A673 (cell line): ENCODE data around the gene UCP3. TPM values are rescaled to one million over a fixed set of nuclear protein-coding genes. Genes with fewer than 3 reads are reported as not detected.

Source experiments
- BruUV-seq: library from RNA; stranded (reverse); fragments of 400-500 nt; replicated peaks from 2 replicates; lab custom pipeline; 2021; lab: Mats Ljungman, UMichigan
- CTCF ChIA-PET: fragments of 300-600 bp; sonication (Branson Sonifier 250); formaldehyde crosslinking; loops from one replicate; lab custom pipeline; 2022; ENCODE audit warnings: antibody characterized with exemption; lab: Charles Lee
- POLR2A ChIA-PET: fragments of 300-600 bp; sonication (Branson Sonifier 250); formaldehyde crosslinking; loops from one replicate; lab custom pipeline; 2022; ENCODE audit warnings: antibody characterized with exemption; ENCODE audit not compliant: low non-redundant PET; lab: Charles Lee
- DNase-seq: peaks from one replicate; pipeline ENCODE4 v3.0.0-alpha.2; 2015; ENCODE audit warnings: low spot score
- H3K27ac ChIP-seq: fragments of 200-600 bp; sonication (generic); 2 replicates; pipeline ENCODE4 v1.5.1; 2016; ENCODE audit warnings: mixed run types, low read depth, mild to moderate bottlenecking, mixed read lengths, antibody characterized with exemption, low read length; ENCODE audit not compliant: poor library complexity, severe bottlenecking
- H3K27me3 ChIP-seq: fragments of 200-600 bp; sonication (generic); replicated peaks from 2 replicates; pipeline ENCODE4 v1.6.1; 2017; ENCODE audit warnings: mixed run types, low read depth, mild to moderate bottlenecking, mixed read lengths, antibody characterized with exemption, low read length; ENCODE audit not compliant: insufficient read depth, poor library complexity
- H3K36me3 ChIP-seq: fragments of 200-600 bp; sonication (generic); 2 replicates; pipeline ENCODE4 v1.6.1; 2016; ENCODE audit warnings: mixed run types, mild to moderate bottlenecking, mixed read lengths, antibody characterized with exemption, low read length; ENCODE audit not compliant: insufficient read depth, poor library complexity, severe bottlenecking
- H3K4me1 ChIP-seq: fragments of 200-600 bp; sonication (generic); 2 replicates; pipeline ENCODE4 v1.6.1; 2017; ENCODE audit warnings: mixed run types, mild to moderate bottlenecking, mixed read lengths, antibody characterized with exemption, low read length; ENCODE audit not compliant: insufficient read depth, poor library complexity, severe bottlenecking
- H3K4me3 ChIP-seq: fragments of 200-600 bp; sonication (generic); 2 replicates; pipeline ENCODE4 v1.5.1; 2016; ENCODE audit warnings: low read depth, mixed run types, mild to moderate bottlenecking, mixed read lengths, low read length; ENCODE audit not compliant: poor library complexity, severe bottlenecking
- H3K9me3 ChIP-seq: fragments of 200-600 bp; sonication (generic); 2 replicates; pipeline ENCODE4 v1.6.1; 2016; ENCODE audit warnings: mixed run types, low read depth, mild to moderate bottlenecking, mixed read lengths, antibody characterized with exemption, low read length; ENCODE audit not compliant: poor library complexity, severe bottlenecking
- CTCF ChIP-seq: fragments of 300-800, 200-600 bp; sonication (generic); conservative IDR thresholded peaks from 2 replicates; pipeline ENCODE4 v1.5.1; 2017; ENCODE audit warnings: low read depth, mild to moderate bottlenecking, antibody characterized with exemption, low read length, moderate library complexity, mixed read lengths
- EZH2 ChIP-seq: fragments of 200-600 bp; sonication (generic); IDR thresholded peaks from 2 replicates; pipeline ENCODE4 v1.6.1; 2017; ENCODE audit warnings: borderline replicate concordance, low read depth, mild to moderate bottlenecking, mixed read lengths, antibody characterized with exemption, low read length; ENCODE audit not compliant: poor library complexity, severe bottlenecking
- intact Hi-C: fragments of 100-400 bp; cut with micrococcal nuclease; formaldehyde crosslinking; loops from one replicate; pipeline ENCODE4 v1.10.0; 2022; ENCODE audit not compliant: unreplicated experiment
- total RNA-seq: library from RNA; stranded (reverse); gene quantifications from 2 replicates; pipeline ENCODE4 v1.2.3, GENCODE V29; 2021

The UCP3 gene
- total RNA-seq, 1 experiment from 2014 or later, result 3.6 TPM

GRCh38 chr11:73969991-73970800, 38.7 kb downstream of the UCP3 start:
- intact Hi-C loops, result loop anchor here (5.0 to 10.0 kb wide), 2 partner anchors 355 to 477 kb away; no protein-coding TSS in a partner anchor
- CTCF ChIA-PET, result no interaction called here
- POLR2A ChIA-PET, result interaction anchor here (1.1 kb wide), 1 partner anchor 12 kb away, joined by 4 read pairs; the partner anchor contains the start of gene UCP2

GRCh38 chr11:73969091-73969490, 39.8 kb downstream of the UCP3 start:
- Histone ChIP-seq H3K27ac (no peak overlapping the region), H3K4me1 (peaks cover 8% of the 10 kb centered on the region), H3K27me3 (no peaks in the 10 kb centered on the region), H3K36me3 (peaks cover 3% of the 10 kb centered on the region), H3K9me3 (no peaks in the 10 kb centered on the region), H3K4me3 (no peak overlapping the region)
- TF ChIP-seq CTCF (no peak), EZH2 (no peak)
- no peak for DNase-seq
- ChIA-PET POLR2A (no interaction called here), CTCF (no interaction called here)
- BruUV-seq, result no TSS peak
- intact Hi-C loops, result loop anchor here (10.0 kb wide), 1 partner anchor 356 kb away; no protein-coding TSS in a partner anchor

More at GRCh38 chr11:73969991-73970800, 38.7 kb downstream of the UCP3 start:
- H3K4me1 ChIP-seq, result no peaks in the 10 kb centered on the region
- H3K27me3 ChIP-seq, result no peaks in the 10 kb centered on the region
- no TSS peak for BruUV-seq
- H3K36me3 ChIP-seq, result peaks cover 14% of the 10 kb centered on the region
- no peak for DNase-seq
- no peaks in the 10 kb centered on the region for H3K9me3 ChIP-seq
- no peak overlapping the region for H3K4me3 ChIP-seq
- H3K27ac ChIP-seq, result no peak overlapping the region
- TF ChIP-seq EZH2, result no peak
- TF ChIP-seq CTCF, result no peak

- Histone ChIP-seq H3K4me1 (peaks cover 8% of the 10 kb centered on the region), H3K9me3 (no peaks in the 10 kb centered on the region), H3K27me3 (no peaks in the 10 kb centered on the region), H3K27ac (no peak overlapping the region), H3K36me3 (no peaks in the 10 kb centered on the region), H3K4me3 (no peak overlapping the region)
- intact Hi-C loops, result loop anchor here (10.0 kb wide), 1 partner anchor 356 kb away; no protein-coding TSS in a partner anchor
- DNase-seq, result no peak
- no peak for TF ChIP-seq EZH2
- TF ChIP-seq CTCF, result no peak
- POLR2A ChIA-PET, result interaction anchor here (0.6 kb wide), 1 partner anchor 189 kb away, joined by 3 read pairs; no protein-coding TSS in a partner anchor
- CTCF ChIA-PET, result no interaction called here
- no TSS peak for BruUV-seq
Measured at GRCh38 chr11:73968356-73968966, 40.4 kb downstream of the UCP3 start.
